Testis (tissue), 2 donors: ENCODE data around the gene LRRC56.

Experiments used
- CTCF ChIP-seq, 3 experiments: fragments of 450-650 bp in 2 of 3; fragments of 200-600 bp in 1 of 3; sonication (generic) in 1 of 3; IDR thresholded peaks; one replicate each; pipeline ENCODE4 v1.5.1; 2016 to 2019; ENCODE audit warnings: antibody characterized with exemption in 3 of 3, mild to moderate bottlenecking in 2 of 3, moderate library complexity in 1 of 3
- POLR2A ChIP-seq: fragments of 450-650 bp; IDR thresholded peaks from one replicate; pipeline ENCODE4 v1.6.1; 2017; ENCODE audit warnings: antibody characterized with exemption, mild to moderate bottlenecking, moderate library complexity

GRCh38 chr11:562046-562645 lies 24.8 kb downstream of the LRRC56 start:
- TF ChIP-seq CTCF (IDR thresholded peaks at IDR 0.05) = no peak
- no peak for TF ChIP-seq POLR2A
